Measurements from ENCODE around the gene MYBBP1A. TPM values are rescaled to one million over a fixed set of nuclear protein-coding genes. Genes with fewer than 3 reads are reported as not detected.

MYBBP1A gene
- total and polyA plus RNA-seq, 2 of the 13 experiments (the other 11 are each of a cell fraction or from before 2014, with no cell fraction given), result 18.6 to 54.8 TPM

DNA sequence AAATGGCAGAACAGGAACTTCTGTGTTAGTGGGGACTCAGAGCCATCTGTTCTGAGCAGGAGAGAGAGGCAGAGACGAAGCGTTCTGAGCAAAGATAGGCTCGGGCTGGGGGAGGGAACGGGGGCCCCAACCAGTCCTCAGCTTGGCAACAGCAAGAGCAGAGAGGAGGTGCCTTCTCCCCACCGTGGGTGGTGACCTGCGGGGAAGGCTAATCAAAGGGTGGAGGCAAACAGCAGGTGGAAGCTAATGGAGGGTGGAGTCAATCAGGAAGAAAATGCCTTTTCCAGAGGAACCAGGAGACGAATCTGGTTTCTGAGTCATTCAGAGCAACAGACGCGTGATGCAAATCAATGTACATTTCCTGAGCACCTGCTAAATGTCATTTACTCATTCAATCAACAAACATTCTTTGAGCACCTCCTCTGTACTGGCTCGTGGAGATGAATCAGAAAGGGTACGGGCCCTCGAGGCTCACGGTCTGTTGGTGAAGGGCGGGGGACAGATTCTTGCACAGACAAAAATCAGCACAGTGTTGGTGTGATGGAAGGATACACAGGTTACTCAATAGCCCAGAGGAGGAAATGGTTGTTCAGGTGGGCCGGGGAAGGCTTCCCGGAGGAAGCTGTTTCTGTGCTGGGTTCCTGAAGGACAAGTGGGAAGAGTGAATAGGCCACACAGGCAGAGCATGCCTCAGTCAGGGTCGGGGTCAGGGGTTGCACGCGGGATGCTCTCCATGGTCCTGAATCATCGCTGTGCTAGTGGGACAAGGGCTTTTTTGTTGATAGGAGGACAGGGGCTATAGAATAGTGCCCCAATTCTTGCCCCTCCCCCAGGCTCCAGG is 62.2 kb downstream of the MYBBP1A start (continued):
- no peak for TF ChIP-seq CREB1 (IDR thresholded peaks at IDR 0.05)
- TF ChIP-seq CREB1 (CRISPR knock-in tag; IDR thresholded peaks at IDR 0.05), result no peak
- no peak for TF ChIP-seq SOX13 (IDR thresholded peaks at IDR 0.05)
- TF ChIP-seq SOX13 (CRISPR knock-in tag; conservative IDR thresholded peaks at IDR 0.05 in 1 of 2, IDR thresholded peaks at IDR 0.05 in 1 of 2), result peak in 1 of 2 experiments; percentile 49; a peak in 1 of 4 replicates
- TF ChIP-seq GATAD2A (CRISPR knock-in tag; IDR thresholded peaks at IDR 0.05), result peak; percentile 71
- peak; percentile 93 for TF ChIP-seq ZBTB20 (CRISPR knock-in tag; IDR thresholded peaks at IDR 0.05; ENCODE audit: borderline replicate concordance, low read depth)
- TF ChIP-seq ZNF841 (CRISPR knock-in tag; IDR thresholded peaks at IDR 0.05; ENCODE audit: borderline replicate concordance), result 0 out of 2 replicates have a peak, but pooled peaks have one; percentile 44
- no peak for TF ChIP-seq FOXA1 (IDR thresholded peaks at IDR 0.05)
- TF ChIP-seq FOXA1 (CRISPR knock-in tag; IDR thresholded peaks at IDR 0.05), result no peak
- TF ChIP-seq, protein P1, sequence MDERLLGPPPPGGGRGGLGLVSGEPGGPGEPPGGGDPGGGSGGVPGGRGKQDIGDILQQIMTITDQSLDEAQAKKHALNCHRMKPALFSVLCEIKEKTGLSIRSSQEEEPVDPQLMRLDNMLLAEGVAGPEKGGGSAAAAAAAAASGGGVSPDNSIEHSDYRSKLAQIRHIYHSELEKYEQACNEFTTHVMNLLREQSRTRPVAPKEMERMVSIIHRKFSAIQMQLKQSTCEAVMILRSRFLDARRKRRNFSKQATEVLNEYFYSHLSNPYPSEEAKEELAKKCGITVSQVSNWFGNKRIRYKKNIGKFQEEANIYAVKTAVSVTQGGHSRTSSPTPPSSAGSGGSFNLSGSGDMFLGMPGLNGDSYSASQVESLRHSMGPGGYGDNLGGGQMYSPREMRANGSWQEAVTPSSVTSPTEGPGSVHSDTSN (CRISPR knock-in tag; IDR thresholded peaks at IDR 0.05), result no peak
- TF ChIP-seq, protein P2, sequence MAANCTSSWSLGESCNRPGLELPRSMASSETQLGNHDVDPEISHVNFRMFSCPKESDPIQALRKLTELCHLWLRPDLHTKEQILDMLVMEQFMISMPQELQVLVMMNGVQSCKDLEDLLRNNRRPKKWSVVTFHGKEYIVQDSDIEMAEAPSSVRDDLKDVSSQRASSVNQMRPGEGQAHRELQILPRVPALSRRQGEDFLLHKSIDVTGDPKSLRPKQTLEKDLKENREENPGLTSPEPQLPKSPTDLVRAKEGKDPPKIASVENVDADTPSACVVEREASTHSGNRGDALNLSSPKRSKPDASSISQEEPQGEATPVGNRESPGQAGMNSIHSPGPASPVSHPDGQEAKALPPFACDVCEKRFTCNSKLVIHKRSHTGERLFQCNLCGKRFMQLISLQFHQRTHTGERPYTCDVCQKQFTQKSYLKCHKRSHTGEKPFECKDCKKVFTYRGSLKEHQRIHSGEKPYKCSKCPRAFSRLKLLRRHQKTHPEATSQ (CRISPR knock-in tag; IDR thresholded peaks at IDR 0.05; ENCODE audit: borderline replicate concordance), result 0 out of 2 replicates have a peak, but pooled peaks have one; percentile 27
- TF ChIP-seq KDM5B (CRISPR knock-in tag; IDR thresholded peaks at IDR 0.05; ENCODE audit: borderline replicate concordance), result peak; percentile 82
- peak; percentile 52 for TF ChIP-seq GABPB1 (CRISPR knock-in tag; IDR thresholded peaks at IDR 0.05)
- TF ChIP-seq ZNF850 (CRISPR knock-in tag; conservative IDR thresholded peaks at IDR 0.05), result no peak
- TF ChIP-seq ZSCAN21 (CRISPR knock-in tag; IDR thresholded peaks at IDR 0.05; ENCODE audit: borderline replicate concordance), result peak; percentile 83
- peak; percentile 94 for TF ChIP-seq ZNF709 (CRISPR knock-in tag; IDR thresholded peaks at IDR 0.05)
- TF ChIP-seq CEBPB (IDR thresholded peaks at IDR 0.05; ENCODE audit: borderline replicate concordance, low read depth, low read length), result no peak
- TF ChIP-seq, protein P3, sequence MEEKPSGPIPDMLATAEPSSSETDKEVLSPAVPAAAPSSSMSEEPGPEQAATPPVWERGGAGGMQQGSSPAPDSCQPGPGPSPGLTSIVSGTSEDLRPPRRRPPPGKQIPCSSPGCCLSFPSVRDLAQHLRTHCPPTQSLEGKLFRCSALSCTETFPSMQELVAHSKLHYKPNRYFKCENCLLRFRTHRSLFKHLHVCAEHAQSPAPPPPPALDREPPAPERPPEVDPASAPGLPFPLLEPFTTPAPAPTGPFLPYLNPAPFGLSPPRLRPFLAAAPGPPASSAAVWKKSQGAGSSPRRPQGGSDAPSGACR (CRISPR knock-in tag; IDR thresholded peaks at IDR 0.05), result no peak
- peak; percentile 95 for TF ChIP-seq ATF6 (CRISPR knock-in tag; conservative IDR thresholded peaks at IDR 0.05)
- no peak for TF ChIP-seq ZNF543 (CRISPR knock-in tag; IDR thresholded peaks at IDR 0.05)
- TF ChIP-seq ZNF768 (CRISPR knock-in tag; IDR thresholded peaks at IDR 0.05), result no peak
- peak; percentile 93; the same call in 1 of the 2 replicates for TF ChIP-seq GLMP (CRISPR knock-in tag; IDR thresholded peaks at IDR 0.05; ENCODE audit: borderline replicate concordance)
- TF ChIP-seq BCL6 (CRISPR knock-in tag; IDR thresholded peaks at IDR 0.05), result peak; percentile 46
- TF ChIP-seq HIVEP1 (CRISPR knock-in tag; IDR thresholded peaks at IDR 0.05), result no peak
- TF ChIP-seq MIER2 (CRISPR knock-in tag; IDR thresholded peaks at IDR 0.05), result peak; percentile 99
